ENCODE results near the gene GALK1.

GALK1 gene

DNA sequence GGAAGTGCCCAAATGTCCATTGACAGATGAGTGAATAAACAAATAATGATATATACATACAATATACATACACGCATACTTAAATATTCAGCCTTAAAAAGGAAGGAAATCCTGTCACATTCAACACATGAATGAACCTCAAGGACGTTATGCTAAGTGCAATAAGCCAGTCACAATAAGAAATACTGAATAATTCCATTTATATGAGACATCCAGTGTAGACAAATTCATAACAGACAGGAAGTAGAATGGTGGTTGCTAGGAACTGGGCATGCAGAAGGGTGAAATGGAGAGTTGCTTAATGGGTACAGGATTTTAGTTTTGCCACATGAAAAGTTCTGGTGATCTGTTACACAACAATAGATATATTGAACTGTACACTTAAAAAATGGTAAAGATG, 52.5 kb downstream of the GALK1 start:
- Histone ChIP-seq H3K4me2 (ENCODE audit: low read depth, low read length, poor library complexity, severe bottlenecking) (no peak overlapping the region), H3F3A (ENCODE audit: low read depth) (no peaks in the 10 kb centered on the region), H3K9ac (ENCODE audit: low read depth, low read length, poor library complexity, severe bottlenecking) (no peak overlapping the region), H3K4me1 (ENCODE audit: insufficient read depth, low read length, poor library complexity, severe bottlenecking) (no peaks in the 10 kb centered on the region), H2AFZ (ENCODE audit: low read length) (no peak overlapping the region), H3K27me3 (ENCODE audit: insufficient read depth, low read length, poor library complexity, severe bottlenecking) (no peaks in the 10 kb centered on the region), H4K20me1 (ENCODE audit: insufficient read depth, low read length, poor library complexity, severe bottlenecking) (no peaks in the 10 kb centered on the region), H3K9me3 (ENCODE audit: insufficient read depth, low read depth, low read length) (no peaks in the 10 kb centered on the region), H3K4me3 (ENCODE audit: low read length, poor library complexity, severe bottlenecking) (no peak overlapping the region), H3K36me3 (ENCODE audit: insufficient read depth, low read length) (peaks cover 13% of the 10 kb centered on the region), H3K79me2 (ENCODE audit: insufficient read depth, low read length) (no peaks in the 10 kb centered on the region), H3K9me2 (replicated peaks; ENCODE audit: low read depth, low read length) (no peaks in the 10 kb centered on the region)
- TF ChIP-seq, protein P1, sequence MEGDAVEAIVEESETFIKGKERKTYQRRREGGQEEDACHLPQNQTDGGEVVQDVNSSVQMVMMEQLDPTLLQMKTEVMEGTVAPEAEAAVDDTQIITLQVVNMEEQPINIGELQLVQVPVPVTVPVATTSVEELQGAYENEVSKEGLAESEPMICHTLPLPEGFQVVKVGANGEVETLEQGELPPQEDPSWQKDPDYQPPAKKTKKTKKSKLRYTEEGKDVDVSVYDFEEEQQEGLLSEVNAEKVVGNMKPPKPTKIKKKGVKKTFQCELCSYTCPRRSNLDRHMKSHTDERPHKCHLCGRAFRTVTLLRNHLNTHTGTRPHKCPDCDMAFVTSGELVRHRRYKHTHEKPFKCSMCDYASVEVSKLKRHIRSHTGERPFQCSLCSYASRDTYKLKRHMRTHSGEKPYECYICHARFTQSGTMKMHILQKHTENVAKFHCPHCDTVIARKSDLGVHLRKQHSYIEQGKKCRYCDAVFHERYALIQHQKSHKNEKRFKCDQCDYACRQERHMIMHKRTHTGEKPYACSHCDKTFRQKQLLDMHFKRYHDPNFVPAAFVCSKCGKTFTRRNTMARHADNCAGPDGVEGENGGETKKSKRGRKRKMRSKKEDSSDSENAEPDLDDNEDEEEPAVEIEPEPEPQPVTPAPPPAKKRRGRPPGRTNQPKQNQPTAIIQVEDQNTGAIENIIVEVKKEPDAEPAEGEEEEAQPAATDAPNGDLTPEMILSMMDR (conservative IDR thresholded peaks at IDR 0.05; ENCODE audit: low read length) = no peak
- no peak for TF ChIP-seq EZH2phosphoT487 (IDR thresholded peaks at IDR 0.05; ENCODE audit: borderline replicate concordance)

Measured in Loucy (cell line).